Activated T-cell treated with anti-CD3 and anti-CD28 coated beads, Interleukin-2, amount 50 U/mL, for 24 hours (primary cell): ENCODE data around the gene CCL24.
"Not testable (repeated sequence)": the region's sequence is repeated elsewhere in the genome, so short reads cannot be mapped to it uniquely, and the experiment has no call there.

ENCODE experiments used
- DNase-seq: peaks from one replicate; pipeline ENCODE4 v3.0.0-alpha.2; 2020
- H3K27ac Mint-ChIP-seq: 2 replicates; pipeline ENCODE4 v1.8.0; 2020; ENCODE audit warnings: mild to moderate bottlenecking, mixed read lengths
- H3K27me3 Mint-ChIP-seq: 2 replicates; pipeline ENCODE4 v1.8.0; 2020; ENCODE audit warnings: mixed read lengths
- H3K36me3 Mint-ChIP-seq: 2 replicates; pipeline ENCODE4 v1.8.0; 2020; ENCODE audit warnings: low read depth, mixed read lengths
- H3K4me1 Mint-ChIP-seq: 2 replicates; pipeline ENCODE4 v1.8.0; 2020; ENCODE audit warnings: low read depth, mixed read lengths
- H3K4me3 Mint-ChIP-seq: 2 replicates; pipeline ENCODE4 v1.8.0; 2020; ENCODE audit warnings: mild to moderate bottlenecking, moderate library complexity, mixed read lengths
- H3K9me3 Mint-ChIP-seq: 2 replicates; pipeline ENCODE4 v1.8.0; 2020; ENCODE audit warnings: mixed read lengths

The CCL24 gene

GRCh38 chr7:75780647-75781273, 32.8 kb downstream of the CCL24 start:
- H3K27me3 Mint-ChIP-seq = peaks cover 38% of the 10 kb centered on the region

GRCh38 chr7:75779516-75779915, 34.1 kb downstream of the CCL24 start:
- Mint-ChIP-seq H3K27me3 (peaks cover 38% of the 10 kb centered on the region), H3K27ac (peak overlapping the region; percentile 1), H3K4me1 (peaks cover 48% of the 10 kb centered on the region)
- not testable (repeated sequence) for DNase-seq, H3K9me3 Mint-ChIP-seq, H3K36me3 Mint-ChIP-seq, H3K4me3 Mint-ChIP-seq

More at GRCh38 chr7:75780647-75781273, 32.8 kb downstream of the CCL24 start:
- H3K9me3 Mint-ChIP-seq, DNase-seq, H3K27ac Mint-ChIP-seq, H3K36me3 Mint-ChIP-seq, H3K4me3 Mint-ChIP-seq: not testable (repeated sequence)
- peaks cover 41% of the 10 kb centered on the region for H3K4me1 Mint-ChIP-seq

GRCh38 chr7:75779035-75779434, 34.6 kb downstream of the CCL24 start:
- Mint-ChIP-seq H3K27me3 (peaks cover 38% of the 10 kb centered on the region), H3K4me1 (peaks cover 48% of the 10 kb centered on the region), H3K27ac (peak overlapping the region; percentile 1)
- not testable (repeated sequence) for H3K36me3 Mint-ChIP-seq, H3K9me3 Mint-ChIP-seq, DNase-seq, H3K4me3 Mint-ChIP-seq

GRCh38 chr7:75776295-75776971, 37.2 kb downstream of the CCL24 start:
- DNase-seq = peak; percentile 63
- peaks cover 58% of the 10 kb centered on the region for H3K4me1 Mint-ChIP-seq
- no peak overlapping the region for H3K4me3 Mint-ChIP-seq
- H3K9me3 Mint-ChIP-seq = no peaks in the 10 kb centered on the region
- H3K27ac Mint-ChIP-seq = peak overlapping the region; percentile 89
- H3K36me3 Mint-ChIP-seq = no peaks in the 10 kb centered on the region
- H3K27me3 Mint-ChIP-seq = peaks cover 21% of the 10 kb centered on the region

- not testable (repeated sequence) for H3K4me3 Mint-ChIP-seq, H3K9me3 Mint-ChIP-seq, H3K27me3 Mint-ChIP-seq, H3K27ac Mint-ChIP-seq, H3K36me3 Mint-ChIP-seq, DNase-seq
- H3K4me1 Mint-ChIP-seq = peaks cover 47% of the 10 kb centered on the region
These were observed 39.6 kb downstream of the CCL24 start for GRCh38 chr7:75773958-75774357.

- no peak within 1 kb of the TSS for H3K27ac Mint-ChIP-seq
- peaks cover 31% of the 10 kb centered on the region for H3K4me1 Mint-ChIP-seq
- H3K9me3 Mint-ChIP-seq = no peaks in the 10 kb centered on the region
- H3K36me3 Mint-ChIP-seq = no peaks in the 10 kb centered on the region
- H3K27me3 Mint-ChIP-seq = no peaks in the 10 kb centered on the region
- H3K4me3 Mint-ChIP-seq = no peak within 1 kb of the TSS
- no peak for DNase-seq
These were observed 41.2 kb downstream of the CCL24 start, which contains the start of gene CCL26 for GRCh38 chr7:75772081-75773077. CCL26 (minus strand) TSS chr7:75772211; CDS start chr7:75772176, 35 bp downstream.

GRCh38 chr7:75771224-75771623, 42.4 kb downstream of the CCL24 start:
- no peak overlapping the region for H3K4me3 Mint-ChIP-seq
- H3K27ac Mint-ChIP-seq = no peak overlapping the region
- H3K27me3 Mint-ChIP-seq = no peaks in the 10 kb centered on the region

GRCh38 chr7:75762350-75762917, 51.2 kb downstream of the CCL24 start:
- no peak for DNase-seq
- H3K4me1 Mint-ChIP-seq = peaks cover 2% of the 10 kb centered on the region
- H3K27ac Mint-ChIP-seq = no peak overlapping the region
- no peaks in the 10 kb centered on the region for H3K27me3 Mint-ChIP-seq
- no peaks in the 10 kb centered on the region for H3K9me3 Mint-ChIP-seq
- H3K36me3 Mint-ChIP-seq = no peaks in the 10 kb centered on the region
- H3K4me3 Mint-ChIP-seq = no peak overlapping the region

More at GRCh38 chr7:75771224-75771623, 42.4 kb downstream of the CCL24 start:
- peaks cover 20% of the 10 kb centered on the region for H3K4me1 Mint-ChIP-seq
- no peaks in the 10 kb centered on the region for H3K36me3 Mint-ChIP-seq
- no peak for DNase-seq
- H3K9me3 Mint-ChIP-seq = no peaks in the 10 kb centered on the region

- DNase-seq, H3K36me3 Mint-ChIP-seq, H3K4me1 Mint-ChIP-seq, H3K4me3 Mint-ChIP-seq, H3K9me3 Mint-ChIP-seq, H3K27ac Mint-ChIP-seq, H3K27me3 Mint-ChIP-seq: not testable (repeated sequence)
These were observed 51.8 kb downstream of the CCL24 start for GRCh38 chr7:75761801-75762200.
